Measurements from ENCODE around the gene DZIP1.
"Not testable (repeated sequence)": the region's sequence is repeated elsewhere in the genome, so short reads cannot be mapped to it uniquely, and the experiment has no call there.

The DZIP1 gene

DNA sequence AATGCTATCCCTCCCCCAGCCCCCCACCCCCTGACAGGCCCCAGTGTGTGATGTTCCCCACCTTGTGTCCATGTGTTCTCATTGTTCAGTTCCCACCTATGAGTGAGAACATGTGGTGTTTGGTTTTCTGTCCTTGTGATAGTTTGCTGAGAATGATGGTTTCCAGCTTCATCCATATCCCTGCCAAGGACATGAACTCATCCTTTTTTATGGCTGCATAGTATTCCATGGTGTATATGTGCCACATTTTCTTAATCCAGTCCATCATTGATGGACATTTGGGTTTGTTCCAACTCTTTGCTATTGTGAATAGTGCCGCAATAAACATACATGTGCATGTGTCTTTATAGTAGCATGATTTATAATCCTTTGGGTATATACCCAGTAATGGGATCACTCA, 78.7 kb downstream of the DZIP1 start:
- not testable (repeated sequence) for H3K4me3 ChIP-seq (ENCODE audit: low read depth, low read length); H3K36me3 ChIP-seq (ENCODE audit: insufficient read depth, low read length); H3K79me2 ChIP-seq (ENCODE audit: control insufficient read depth, insufficient read depth, low read length, unreplicated experiment); H3K27ac ChIP-seq (ENCODE audit: low read depth, low read length); H3K4me1 ChIP-seq (ENCODE audit: control insufficient read depth, insufficient read depth, low read length, unreplicated experiment); H3K27me3 ChIP-seq (ENCODE audit: insufficient read depth, low read length); H2AFZ ChIP-seq (ENCODE audit: low read length, unreplicated experiment)

DNA sequence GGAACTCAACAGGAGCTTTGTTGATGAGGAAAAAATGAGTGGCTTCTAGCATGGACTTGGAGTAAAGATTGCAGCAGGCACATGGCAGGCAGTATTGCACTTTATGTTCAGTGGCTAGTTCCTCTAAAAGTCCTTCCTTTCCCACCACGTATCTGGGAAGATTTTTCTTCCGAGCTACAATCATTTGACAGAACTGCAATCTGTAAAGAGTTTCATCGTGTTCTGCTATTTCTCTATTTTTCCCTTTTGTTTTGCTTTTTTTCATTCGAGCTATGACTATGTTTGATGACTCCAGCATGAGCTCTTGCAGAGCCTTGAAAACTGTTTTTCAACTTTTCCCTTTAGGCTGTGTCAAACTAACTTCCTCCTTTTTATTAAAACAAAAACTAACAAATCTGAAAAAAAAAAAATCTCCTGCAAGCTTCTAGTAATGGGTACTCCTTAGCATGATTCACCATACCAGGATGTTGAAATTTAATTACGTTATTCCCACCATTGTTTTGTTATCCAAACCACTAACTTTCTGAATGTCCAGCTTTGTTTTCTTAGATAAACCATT, 79.7 kb downstream of the DZIP1 start:
- peak overlapping the region; percentile 59 for H3K27ac ChIP-seq (ENCODE audit: low read depth, low read length)

GRCh38 chr13:95564091-95564490, 80.4 kb downstream of the DZIP1 start:
- peaks cover 7% of the 10 kb centered on the region for H3K4me1 ChIP-seq (ENCODE audit: control insufficient read depth, insufficient read depth, low read length, unreplicated experiment)
- no peak overlapping the region for H3K4me3 ChIP-seq (ENCODE audit: low read depth, low read length)
- H3K36me3 ChIP-seq (ENCODE audit: insufficient read depth, low read length): no peaks in the 10 kb centered on the region
- H3K27me3 ChIP-seq (ENCODE audit: insufficient read depth, low read length): no peaks in the 10 kb centered on the region
- no peak overlapping the region for H3K27ac ChIP-seq (ENCODE audit: low read depth, low read length)
- H2AFZ ChIP-seq (ENCODE audit: low read length, unreplicated experiment): no peak overlapping the region
- no peaks in the 10 kb centered on the region for H3K79me2 ChIP-seq (ENCODE audit: control insufficient read depth, insufficient read depth, low read length, unreplicated experiment)

More for the DNA sequence above, 79.7 kb downstream of the DZIP1 start:
- Histone ChIP-seq H3K4me3 (ENCODE audit: low read depth, low read length) (peak overlapping the region; percentile 16), H3K79me2 (ENCODE audit: control insufficient read depth, insufficient read depth, low read length, unreplicated experiment) (no peaks in the 10 kb centered on the region), H3K36me3 (ENCODE audit: insufficient read depth, low read length) (no peaks in the 10 kb centered on the region), H3K4me1 (ENCODE audit: control insufficient read depth, insufficient read depth, low read length, unreplicated experiment) (peaks cover 7% of the 10 kb centered on the region), H3K27me3 (ENCODE audit: insufficient read depth, low read length) (no peaks in the 10 kb centered on the region), H2AFZ (ENCODE audit: low read length, unreplicated experiment) (no peak overlapping the region)

DNA sequence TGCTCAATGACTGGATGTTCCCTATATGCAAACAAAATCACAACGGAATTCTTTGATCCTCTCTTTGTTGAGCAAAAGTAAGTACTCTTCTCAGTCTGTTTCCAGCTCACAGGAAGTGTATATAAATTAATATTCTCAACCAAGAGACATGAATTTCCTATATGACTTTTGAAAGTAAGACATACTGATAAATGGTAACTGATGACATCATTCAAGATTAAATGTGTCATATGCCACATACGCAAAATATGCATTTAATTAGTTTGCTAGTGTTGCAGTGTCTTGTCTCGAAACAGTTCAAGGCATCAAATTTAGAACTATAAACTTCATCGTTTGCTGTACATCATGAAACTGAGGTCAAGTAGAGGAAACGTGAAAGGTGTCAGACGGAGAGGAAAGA, 84.1 kb downstream of the DZIP1 start:
- no peak overlapping the region for H2AFZ ChIP-seq (ENCODE audit: low read length, unreplicated experiment)
- peaks cover 7% of the 10 kb centered on the region for H3K4me1 ChIP-seq (ENCODE audit: control insufficient read depth, insufficient read depth, low read length, unreplicated experiment)
- no peaks in the 10 kb centered on the region for H3K79me2 ChIP-seq (ENCODE audit: control insufficient read depth, insufficient read depth, low read length, unreplicated experiment)
- no peaks in the 10 kb centered on the region; the same call in 1 of the 2 replicates for H3K27me3 ChIP-seq (ENCODE audit: insufficient read depth, low read length)
- H3K27ac ChIP-seq (ENCODE audit: low read depth, low read length): no peak overlapping the region
- no peak overlapping the region for H3K4me3 ChIP-seq (ENCODE audit: low read depth, low read length)
- no peaks in the 10 kb centered on the region for H3K36me3 ChIP-seq (ENCODE audit: insufficient read depth, low read length)

DNA sequence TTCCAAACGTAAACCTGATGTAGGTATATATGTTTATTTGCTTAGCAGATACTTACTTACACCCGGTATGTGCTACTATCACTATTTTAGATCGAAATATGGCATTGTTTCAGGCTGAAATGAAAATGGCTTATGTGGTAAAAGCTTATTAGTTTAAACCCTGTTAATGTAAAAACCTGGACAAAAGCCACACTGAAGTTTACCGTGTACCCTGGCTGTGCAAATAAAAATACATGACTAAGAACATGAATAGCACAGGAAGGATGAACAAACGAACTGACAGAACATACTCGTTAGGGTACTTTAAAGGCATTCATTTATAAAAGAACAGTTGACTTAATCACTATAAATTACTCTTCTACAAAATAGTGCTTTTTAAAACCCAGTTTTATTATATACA, 85.4 kb downstream of the DZIP1 start:
- H3K79me2 ChIP-seq (ENCODE audit: control insufficient read depth, insufficient read depth, low read length, unreplicated experiment): no peaks in the 10 kb centered on the region
- no peak overlapping the region for H3K4me3 ChIP-seq (ENCODE audit: low read depth, low read length)
- H3K27ac ChIP-seq (ENCODE audit: low read depth, low read length): no peak overlapping the region
- no peaks in the 10 kb centered on the region for H3K4me1 ChIP-seq (ENCODE audit: control insufficient read depth, insufficient read depth, low read length, unreplicated experiment)
- no peak overlapping the region for H2AFZ ChIP-seq (ENCODE audit: low read length, unreplicated experiment)
- no peaks in the 10 kb centered on the region for H3K36me3 ChIP-seq (ENCODE audit: insufficient read depth, low read length)
- H3K27me3 ChIP-seq (ENCODE audit: insufficient read depth, low read length): peaks cover 2% of the 10 kb centered on the region

DNA sequence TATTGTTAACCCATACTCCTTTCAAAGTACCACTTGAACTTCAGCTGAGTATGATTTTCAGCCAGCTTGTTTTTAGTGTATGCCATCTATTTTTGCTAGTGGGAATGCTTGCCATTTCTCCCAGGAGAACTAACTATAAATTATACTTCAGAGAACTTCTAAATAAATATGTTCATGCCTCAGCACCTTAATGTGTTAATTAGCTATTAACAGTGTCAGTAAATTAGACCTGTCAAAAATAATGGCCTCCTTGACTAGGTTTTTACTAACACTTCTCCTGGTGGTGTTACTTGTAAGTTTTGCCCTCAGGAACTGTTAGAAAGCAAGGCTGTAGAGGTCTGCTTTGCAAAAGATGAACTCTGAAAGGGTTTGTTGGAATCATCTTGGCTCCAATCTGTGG, 87.5 kb downstream of the DZIP1 start:
- H3K4me3 ChIP-seq (ENCODE audit: low read depth, low read length): no peak overlapping the region
- no peak overlapping the region for H3K27ac ChIP-seq (ENCODE audit: low read depth, low read length)
- H3K4me1 ChIP-seq (ENCODE audit: control insufficient read depth, insufficient read depth, low read length, unreplicated experiment): no peaks in the 10 kb centered on the region
- no peaks in the 10 kb centered on the region for H3K79me2 ChIP-seq (ENCODE audit: control insufficient read depth, insufficient read depth, low read length, unreplicated experiment)
- no peak overlapping the region for H2AFZ ChIP-seq (ENCODE audit: low read length, unreplicated experiment)
- no peaks in the 10 kb centered on the region for H3K36me3 ChIP-seq (ENCODE audit: insufficient read depth, low read length)
- peaks cover 23% of the 10 kb centered on the region for H3K27me3 ChIP-seq (ENCODE audit: insufficient read depth, low read length)

DNA sequence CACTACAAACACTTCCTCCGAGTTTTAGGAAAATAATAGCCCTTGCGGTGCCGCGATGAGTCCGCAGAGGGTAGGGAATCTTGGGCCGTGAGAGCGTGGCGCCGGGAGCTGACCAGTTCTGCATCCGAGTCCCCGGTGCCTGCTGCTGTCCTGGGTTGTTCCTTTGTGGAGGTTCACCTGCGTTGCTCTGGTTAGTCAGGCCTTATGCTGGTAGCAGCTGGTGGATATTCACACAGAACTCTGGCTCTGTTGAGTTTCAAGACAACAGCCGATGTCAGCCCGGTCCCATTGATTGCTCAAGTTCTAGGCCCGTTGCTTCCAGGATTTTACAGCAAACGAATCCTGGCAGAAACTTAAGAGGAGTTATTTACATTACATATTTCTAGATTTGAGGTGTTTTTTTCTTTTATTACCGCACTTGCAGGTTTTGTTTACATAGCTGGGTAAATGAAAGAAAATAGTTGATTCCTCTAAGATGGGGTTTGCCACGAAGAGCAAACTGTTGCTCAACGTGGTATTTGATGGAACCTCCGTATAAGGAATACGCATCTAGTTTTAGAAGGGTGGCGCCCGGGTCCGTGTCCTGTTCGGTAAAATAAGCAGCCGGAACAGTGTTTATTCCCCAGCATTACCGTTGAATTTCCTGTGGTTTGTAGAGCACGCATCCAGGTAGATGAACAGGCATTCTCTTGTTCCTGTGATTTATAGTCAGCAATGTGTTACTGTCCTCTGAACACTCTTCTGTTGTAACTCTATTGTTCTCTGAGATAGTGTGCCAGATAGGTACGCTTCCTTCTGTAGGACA, 90.7 kb downstream of the DZIP1 start:
- Histone ChIP-seq H3K4me1 (ENCODE audit: control insufficient read depth, insufficient read depth, low read length, unreplicated experiment) (no peaks in the 10 kb centered on the region), H3K4me3 (ENCODE audit: low read depth, low read length) (no peak overlapping the region), H3K27me3 (ENCODE audit: insufficient read depth, low read length) (peaks cover 51% of the 10 kb centered on the region), H3K27ac (ENCODE audit: low read depth, low read length) (no peak overlapping the region), H3K36me3 (ENCODE audit: insufficient read depth, low read length) (no peaks in the 10 kb centered on the region), H3K79me2 (ENCODE audit: control insufficient read depth, insufficient read depth, low read length, unreplicated experiment) (no peaks in the 10 kb centered on the region), H2AFZ (ENCODE audit: low read length, unreplicated experiment) (no peak overlapping the region)

- peak within 1 kb of the TSS; percentile 35; the same call in 1 of the 2 replicates for H3K4me3 ChIP-seq (ENCODE audit: low read depth, low read length)
Observed at GRCh38 chr13:95552539-95553441, 91.7 kb downstream of the DZIP1 start, which contains the start of gene CLDN10. CLDN10 (plus strand) TSS chr13:95552720; CDS start chr13:95552754, 34 bp downstream.

GRCh38 chr13:95552208-95552538, 92.3 kb downstream of the DZIP1 start:
- Histone ChIP-seq H3K4me3 (ENCODE audit: low read depth, low read length) (0 out of 2 replicates have a peak overlapping the region, but pooled peaks have one; percentile 35), H2AFZ (ENCODE audit: low read length, unreplicated experiment) (no peak overlapping the region), H3K27me3 (ENCODE audit: insufficient read depth, low read length) (peaks cover 64% of the 10 kb centered on the region), H3K79me2 (ENCODE audit: control insufficient read depth, insufficient read depth, low read length, unreplicated experiment) (no peaks in the 10 kb centered on the region), H3K36me3 (ENCODE audit: insufficient read depth, low read length) (no peaks in the 10 kb centered on the region), H3K27ac (ENCODE audit: low read depth, low read length) (no peak overlapping the region), H3K4me1 (ENCODE audit: control insufficient read depth, insufficient read depth, low read length, unreplicated experiment) (no peaks in the 10 kb centered on the region)

More at GRCh38 chr13:95552539-95553441, 91.7 kb downstream of the DZIP1 start, which contains the start of gene CLDN10:
- Histone ChIP-seq H3K4me1 (ENCODE audit: control insufficient read depth, insufficient read depth, low read length, unreplicated experiment) (no peaks in the 10 kb centered on the region), H3K27ac (ENCODE audit: low read depth, low read length) (no peak within 1 kb of the TSS), H3K36me3 (ENCODE audit: insufficient read depth, low read length) (no peaks in the 10 kb centered on the region), H2AFZ (ENCODE audit: low read length, unreplicated experiment) (peak within 1 kb of the TSS; percentile 17), H3K79me2 (ENCODE audit: control insufficient read depth, insufficient read depth, low read length, unreplicated experiment) (no peaks in the 10 kb centered on the region), H3K27me3 (ENCODE audit: insufficient read depth, low read length) (peaks cover 58% of the 10 kb centered on the region)

DNA sequence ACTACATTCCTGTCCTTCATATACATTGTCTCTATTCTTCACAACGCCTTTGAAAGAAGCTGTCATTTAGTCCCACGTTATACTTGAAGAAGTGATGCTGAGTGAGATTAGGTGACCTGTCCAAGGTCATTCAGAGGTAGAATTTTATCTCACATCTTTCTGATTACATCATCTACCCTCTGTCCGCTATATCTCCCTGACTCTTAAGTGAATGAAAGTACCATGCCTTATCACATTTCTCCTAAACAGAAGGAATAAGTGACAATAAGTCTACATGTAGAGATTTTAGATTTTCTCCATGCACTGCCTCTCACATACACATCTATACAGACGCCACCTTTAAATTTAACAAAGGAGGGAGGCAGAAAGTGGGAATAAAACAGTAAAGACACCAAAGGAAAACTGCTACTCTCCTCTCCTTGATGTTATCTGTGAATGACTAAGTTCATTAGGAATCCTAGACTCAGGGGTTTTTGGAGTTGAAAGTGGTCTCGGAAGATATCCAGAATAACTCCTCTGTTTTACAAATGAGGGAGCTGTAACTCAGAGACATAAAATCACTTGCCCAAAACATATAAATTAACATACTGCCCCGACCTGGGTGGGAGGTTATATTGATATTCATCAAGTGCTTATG, 96.9 kb downstream of the DZIP1 start:
- H3K79me2 ChIP-seq (ENCODE audit: control insufficient read depth, insufficient read depth, low read length, unreplicated experiment): no peaks in the 10 kb centered on the region
- peaks cover 59% of the 10 kb centered on the region for H3K27me3 ChIP-seq (ENCODE audit: insufficient read depth, low read length)
- H3K4me1 ChIP-seq (ENCODE audit: control insufficient read depth, insufficient read depth, low read length, unreplicated experiment): no peaks in the 10 kb centered on the region
- no peaks in the 10 kb centered on the region for H3K36me3 ChIP-seq (ENCODE audit: insufficient read depth, low read length)
- H3K27ac ChIP-seq (ENCODE audit: low read depth, low read length): no peak overlapping the region
- no peak overlapping the region for H3K4me3 ChIP-seq (ENCODE audit: low read depth, low read length)
- no peak overlapping the region for H2AFZ ChIP-seq (ENCODE audit: low read length, unreplicated experiment)

Data from ACC112 (cell line).